Sigmoid colon (tissue), 4 donors: ENCODE measurements around the gene EDC4.

ENCODE experiments used
- POLR2AphosphoS5 ChIP-seq, 4 donors: sonication (generic); formaldehyde crosslinking; IDR thresholded peaks; one replicate each; pipeline ENCODE4 v1.6.1; 2017; ENCODE audit warnings: antibody characterized with exemption in 4 of 4
- TF ChIP-seq, protein P1 (sequence below), 4 experiments: fragments of 450-650 bp in 3 of 4; fragments of 200-600 bp in 1 of 4; IDR thresholded peaks; one replicate each; pipeline ENCODE4 v1.5.1; 2016 to 2019; ENCODE audit warnings: antibody characterized with exemption in 4 of 4, mild to moderate bottlenecking in 3 of 4, moderate library complexity in 2 of 4

DNA sequence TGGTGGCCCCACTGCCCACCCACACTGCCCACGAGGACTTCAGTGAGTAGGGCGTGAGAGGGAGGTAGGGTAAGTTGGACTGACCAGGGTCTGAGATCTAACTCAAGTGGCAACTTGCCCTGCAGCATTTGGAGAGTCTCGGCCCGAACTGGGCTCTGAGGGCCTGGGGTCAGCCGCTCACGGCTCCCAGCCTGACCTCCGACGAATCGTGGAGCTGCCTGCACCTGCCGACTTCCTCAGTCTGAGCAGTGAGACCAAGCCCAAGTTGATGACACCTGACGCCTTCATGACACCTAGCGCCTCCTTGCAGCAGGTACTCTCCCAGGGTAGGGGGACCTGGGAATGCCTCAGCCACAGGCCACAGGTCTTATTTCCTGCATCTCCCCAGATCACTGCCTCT, 6.6 kb downstream of the EDC4 start:
- TF ChIP-seq, protein P1, sequence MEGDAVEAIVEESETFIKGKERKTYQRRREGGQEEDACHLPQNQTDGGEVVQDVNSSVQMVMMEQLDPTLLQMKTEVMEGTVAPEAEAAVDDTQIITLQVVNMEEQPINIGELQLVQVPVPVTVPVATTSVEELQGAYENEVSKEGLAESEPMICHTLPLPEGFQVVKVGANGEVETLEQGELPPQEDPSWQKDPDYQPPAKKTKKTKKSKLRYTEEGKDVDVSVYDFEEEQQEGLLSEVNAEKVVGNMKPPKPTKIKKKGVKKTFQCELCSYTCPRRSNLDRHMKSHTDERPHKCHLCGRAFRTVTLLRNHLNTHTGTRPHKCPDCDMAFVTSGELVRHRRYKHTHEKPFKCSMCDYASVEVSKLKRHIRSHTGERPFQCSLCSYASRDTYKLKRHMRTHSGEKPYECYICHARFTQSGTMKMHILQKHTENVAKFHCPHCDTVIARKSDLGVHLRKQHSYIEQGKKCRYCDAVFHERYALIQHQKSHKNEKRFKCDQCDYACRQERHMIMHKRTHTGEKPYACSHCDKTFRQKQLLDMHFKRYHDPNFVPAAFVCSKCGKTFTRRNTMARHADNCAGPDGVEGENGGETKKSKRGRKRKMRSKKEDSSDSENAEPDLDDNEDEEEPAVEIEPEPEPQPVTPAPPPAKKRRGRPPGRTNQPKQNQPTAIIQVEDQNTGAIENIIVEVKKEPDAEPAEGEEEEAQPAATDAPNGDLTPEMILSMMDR (IDR thresholded peaks at IDR 0.05) = no peak
- TF ChIP-seq POLR2AphosphoS5 (IDR thresholded peaks at IDR 0.05) = no peak
